Measurements from ENCODE around the gene TXNRD3. TPM values are rescaled to one million over a fixed set of nuclear protein-coding genes. Genes with fewer than 3 reads are reported as not detected.

TXNRD3 gene
- polyA plus RNA-seq, 2 of the 4 experiments (the other 2 are of a cell fraction): 4.6 to 5.8 TPM

- ChIA-PET CTCF (no interaction called here), POLR2A (no interaction called here)
- no peak for FAIRE-seq
- Histone ChIP-seq H3K9me3 (no peaks in the 10 kb centered on the region), H3K4me3 (no peak overlapping the region), H3K4me2 (no peak overlapping the region), H3K4me1 (no peaks in the 10 kb centered on the region), H3K27ac (no peak overlapping the region)
- DNase-seq (ENCODE audit: low read depth in 1 of 2, low spot score in 1 of 2): no peak
- no peak for TF ChIP-seq CEBPB (IDR thresholded peaks at IDR 0.05)
- TF ChIP-seq ESRRA (IDR thresholded peaks at IDR 0.05; ENCODE audit: borderline replicate concordance, low read length): no peak
- TF ChIP-seq EHMT2 (IDR thresholded peaks at IDR 0.05; ENCODE audit: low read depth): no peak
- no peak for TF ChIP-seq REST (IDR thresholded peaks at IDR 0.05)
- TF ChIP-seq MAZ (IDR thresholded peaks at IDR 0.05; ENCODE audit: borderline replicate concordance, low read depth, low read length): no peak
- TF ChIP-seq ATOH8 (CRISPR knock-in tag; IDR thresholded peaks at IDR 0.05; ENCODE audit: low read depth): no peak
- TF ChIP-seq CHD4 (IDR thresholded peaks at IDR 0.05; ENCODE audit: borderline replicate concordance): no peak
- no peak for TF ChIP-seq SREBF2 (IDR thresholded peaks at IDR 0.05)
- no peak for TF ChIP-seq CTCF (IDR thresholded peaks at IDR 0.05)
- TF ChIP-seq HOXA7 (CRISPR knock-in tag; IDR thresholded peaks at IDR 0.05): no peak
- no peak for TF ChIP-seq HOXB5 (CRISPR knock-in tag; IDR thresholded peaks at IDR 0.05)
- TF ChIP-seq NR3C1 (IDR thresholded peaks at IDR 0.05): no peak
- WGBS (ENCODE audit: missing lambda C conversion rate): 88% methylated on average over 1 of the region's 1 CpG
- ATAC-seq: no peak
These were observed 36.9 kb downstream of the TXNRD3 start for GRCh38 chr3:126618021-126618420.

- Histone ChIP-seq H3K4me1 (no peaks in the 10 kb centered on the region), H3K27ac (no peak overlapping the region), H3K4me2 (no peak overlapping the region), H3K4me3 (no peak overlapping the region), H3K9me3 (no peaks in the 10 kb centered on the region)
- FAIRE-seq (no peak), DNase-seq (ENCODE audit: low read depth in 1 of 2, low spot score in 1 of 2) (no peak), ATAC-seq (no peak)
- POLR2A ChIA-PET: no interaction called here
- no peak for TF ChIP-seq POLR2AphosphoS2 (conservative IDR thresholded peaks at IDR 0.05; ENCODE audit: low read length)
- TF ChIP-seq BCL3 (IDR thresholded peaks at IDR 0.05): no peak
- no peak for TF ChIP-seq CHD4 (IDR thresholded peaks at IDR 0.05; ENCODE audit: borderline replicate concordance)
- TF ChIP-seq HES2 (IDR thresholded peaks at IDR 0.05): no peak
- no peak for TF ChIP-seq CTCF (IDR thresholded peaks at IDR 0.05)
- no peak for TF ChIP-seq JUNB (IDR thresholded peaks at IDR 0.05)
- TF ChIP-seq FOXS1 (CRISPR knock-in tag; IDR thresholded peaks at IDR 0.05): no peak
- TF ChIP-seq SMC3 (IDR thresholded peaks at IDR 0.05): no peak
- TF ChIP-seq ZC3H11A (IDR thresholded peaks at IDR 0.05): no peak
- no peak for TF ChIP-seq PBX3 (IDR thresholded peaks at IDR 0.05)
- CTCF ChIA-PET: no interaction called here
These were observed 37.4 kb downstream of the TXNRD3 start for GRCh38 chr3:126617571-126617970.
